Neural cell (in vitro differentiated cells): Measurements from ENCODE around the gene MARK4.

Experiments used
- CTCF ChIP-seq: fragments of 450-650 bp; IDR thresholded peaks from 2 replicates; pipeline ENCODE4 v1.5.1; 2014; ENCODE audit warnings: antibody characterized with exemption, mild to moderate bottlenecking, moderate library complexity; ENCODE audit not compliant: poor library complexity, severe bottlenecking
- EP300 ChIP-seq: fragments of 450-650 bp; conservative IDR thresholded peaks from 2 replicates; pipeline ENCODE4 v1.6.1; 2014; ENCODE audit warnings: antibody characterized with exemption, mild to moderate bottlenecking, moderate library complexity; ENCODE audit not compliant: poor library complexity, severe bottlenecking
- POLR2AphosphoS5 ChIP-seq: IDR thresholded peaks from 2 replicates; pipeline ENCODE4 v1.6.1; 2012
- REST ChIP-seq: IDR thresholded peaks from 2 replicates; pipeline ENCODE4 v1.6.1; 2012; ENCODE audit warnings: borderline replicate concordance

DNA sequence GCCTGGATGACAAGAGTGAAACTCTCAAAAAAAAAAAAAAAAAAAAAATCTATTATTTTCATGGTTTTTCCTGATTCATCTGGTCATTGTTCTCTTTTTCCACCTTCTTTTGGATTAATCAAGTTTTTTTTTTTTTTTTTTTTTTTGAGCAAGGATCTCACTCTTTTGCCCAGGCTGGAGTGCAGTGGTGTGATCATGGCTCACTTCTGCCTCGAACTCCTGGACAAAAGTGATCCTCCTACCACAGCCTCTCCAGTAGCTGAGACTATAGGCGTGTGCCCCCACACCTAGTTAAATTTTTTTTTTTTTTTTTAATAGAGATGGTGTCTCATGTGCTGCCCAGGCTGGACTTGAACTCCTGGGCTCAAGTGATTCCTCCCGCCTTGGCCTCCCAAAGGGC, 44.7 kb upstream of the MARK4 start:
- TF ChIP-seq CTCF (no peak), POLR2AphosphoS5 (no peak), REST (no peak), EP300 (no peak)
